Brain microvascular endothelial cell (primary cell): ENCODE measurements around the gene SH3PXD2B.

Source experiments
- DNase-seq: peaks from one replicate; pipeline ENCODE4 v3.0.0-alpha.2; 2020
- H3K27ac ChIP-seq: fragments of 250-450 bp; sonication (Bioruptor Pico); 2 replicates; pipeline ENCODE4 v1.5.1; 2020; ENCODE audit warnings: mild to moderate bottlenecking, moderate library complexity
- H3K27me3 ChIP-seq: fragments of 250-450 bp; sonication (Bioruptor Pico); replicated peaks from 2 replicates; pipeline ENCODE4 v1.5.1; 2020; ENCODE audit warnings: mild to moderate bottlenecking
- H3K36me3 ChIP-seq: fragments of 250-450 bp; sonication (Bioruptor Pico); replicated peaks from 2 replicates; pipeline ENCODE4 v1.5.1; 2020; ENCODE audit warnings: mild to moderate bottlenecking
- H3K4me3 ChIP-seq: 2 replicates; pipeline ENCODE4 v1.5.1; 2011; ENCODE audit warnings: low read depth, mild to moderate bottlenecking, control low read depth, low read length, moderate library complexity
- in situ Hi-C: cut with HindIII; loops from 2 replicates; pipeline ENCODE4 v1.10.0; 2017; ENCODE audit warnings: low sequenced_read_pairs, low pct_ligation_motif_present
- TF ChIP-seq, protein P1 (sequence below): IDR thresholded peaks from 2 replicates; pipeline ENCODE4 v1.5.1; 2011; ENCODE audit warnings: low read depth, mild to moderate bottlenecking, moderate library complexity, low read length, control low read depth, inconsistent platforms; ENCODE audit errors: missing control alignments

Gene SH3PXD2B

GRCh38 chr5:172440486-172440885, 13.8 kb downstream of the SH3PXD2B start:
- Histone ChIP-seq H3K36me3 (no peaks in the 10 kb centered on the region), H3K4me3 (no peak overlapping the region), H3K27me3 (no peaks in the 10 kb centered on the region), H3K27ac (no peak overlapping the region)
- DNase-seq, result no peak
- TF ChIP-seq, protein P1, sequence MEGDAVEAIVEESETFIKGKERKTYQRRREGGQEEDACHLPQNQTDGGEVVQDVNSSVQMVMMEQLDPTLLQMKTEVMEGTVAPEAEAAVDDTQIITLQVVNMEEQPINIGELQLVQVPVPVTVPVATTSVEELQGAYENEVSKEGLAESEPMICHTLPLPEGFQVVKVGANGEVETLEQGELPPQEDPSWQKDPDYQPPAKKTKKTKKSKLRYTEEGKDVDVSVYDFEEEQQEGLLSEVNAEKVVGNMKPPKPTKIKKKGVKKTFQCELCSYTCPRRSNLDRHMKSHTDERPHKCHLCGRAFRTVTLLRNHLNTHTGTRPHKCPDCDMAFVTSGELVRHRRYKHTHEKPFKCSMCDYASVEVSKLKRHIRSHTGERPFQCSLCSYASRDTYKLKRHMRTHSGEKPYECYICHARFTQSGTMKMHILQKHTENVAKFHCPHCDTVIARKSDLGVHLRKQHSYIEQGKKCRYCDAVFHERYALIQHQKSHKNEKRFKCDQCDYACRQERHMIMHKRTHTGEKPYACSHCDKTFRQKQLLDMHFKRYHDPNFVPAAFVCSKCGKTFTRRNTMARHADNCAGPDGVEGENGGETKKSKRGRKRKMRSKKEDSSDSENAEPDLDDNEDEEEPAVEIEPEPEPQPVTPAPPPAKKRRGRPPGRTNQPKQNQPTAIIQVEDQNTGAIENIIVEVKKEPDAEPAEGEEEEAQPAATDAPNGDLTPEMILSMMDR, result no peak
- in situ Hi-C loops, result no loop called here

DNA sequence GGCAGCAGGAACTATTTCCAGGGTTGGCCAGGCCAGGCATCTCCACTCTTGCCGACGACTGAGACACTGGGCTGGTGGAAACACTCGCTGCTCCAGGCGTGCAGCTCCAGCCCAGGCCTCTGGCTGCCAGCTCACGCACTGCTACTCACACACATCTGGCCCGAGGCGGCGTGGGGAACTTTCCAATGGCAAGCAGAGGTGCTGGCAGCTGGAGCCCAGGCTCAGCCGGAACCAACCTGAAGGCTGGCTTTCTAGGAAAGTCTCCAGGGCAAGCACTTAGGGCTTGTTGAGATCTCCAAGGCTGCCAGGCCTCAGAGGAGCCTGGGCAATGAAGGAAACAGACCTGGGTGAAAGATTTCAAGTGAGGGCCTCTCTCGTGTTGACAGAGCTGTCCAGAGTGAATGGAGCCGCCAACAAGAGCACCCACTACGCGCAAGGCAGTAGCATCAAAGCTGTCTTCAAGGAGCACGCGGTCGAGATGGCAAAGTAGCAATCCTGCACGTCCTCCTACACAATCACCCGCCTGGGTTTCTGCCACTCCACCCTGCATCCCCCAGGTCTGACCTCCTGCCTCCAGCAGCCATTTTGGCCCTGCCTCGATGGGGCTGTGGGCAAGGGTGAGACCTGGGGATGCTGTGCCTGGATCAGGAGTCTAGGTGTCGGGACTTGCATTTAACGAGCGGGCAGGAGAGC, 14.4 kb downstream of the SH3PXD2B start:
- in situ Hi-C loops, result no loop called here

GRCh38 chr5:172438319-172438668, 16.0 kb downstream of the SH3PXD2B start:
- no peak for DNase-seq
- TF ChIP-seq, protein P1, result no peak
- H3K36me3 ChIP-seq, result no peaks in the 10 kb centered on the region
- H3K27ac ChIP-seq, result no peak overlapping the region
- H3K27me3 ChIP-seq, result no peaks in the 10 kb centered on the region
- in situ Hi-C loops, result no loop called here
- no peak overlapping the region for H3K4me3 ChIP-seq

More for the DNA sequence above, 14.4 kb downstream of the SH3PXD2B start:
- TF ChIP-seq, protein P1, result no peak
- Histone ChIP-seq H3K27ac (no peak overlapping the region), H3K27me3 (no peaks in the 10 kb centered on the region), H3K4me3 (no peak overlapping the region), H3K36me3 (no peaks in the 10 kb centered on the region)
- DNase-seq, result no peak

- Histone ChIP-seq H3K27me3 (no peaks in the 10 kb centered on the region), H3K36me3 (no peaks in the 10 kb centered on the region), H3K27ac (no peak overlapping the region), H3K4me3 (no peak overlapping the region)
- DNase-seq, result peak; percentile 93
- TF ChIP-seq, protein P1, result no peak
- in situ Hi-C loops, result no loop called here
Observed at GRCh38 chr5:172437445-172438318, 16.6 kb downstream of the SH3PXD2B start.

GRCh38 chr5:172436879-172437369, 17.4 kb downstream of the SH3PXD2B start:
- Histone ChIP-seq H3K36me3 (no peaks in the 10 kb centered on the region), H3K27ac (no peak overlapping the region), H3K27me3 (no peaks in the 10 kb centered on the region), H3K4me3 (no peak overlapping the region)
- in situ Hi-C loops, result no loop called here
- DNase-seq, result no peak
- TF ChIP-seq, protein P1, result no peak
